DND-41 (cell line): ENCODE measurements around the gene TMEM217.
"Not testable (repeated sequence)": the region's sequence is repeated elsewhere in the genome, so short reads cannot be mapped to it uniquely, and the experiment has no call there.

Experiments
- ATAC-seq: fragments of 200-7000 bp; cut with Tn5 transposase; 3 replicates; pipeline ENCODE4 v1.9.1; 2021; ENCODE audit warnings: low read depth; ENCODE audit not compliant: insufficient read depth
- DNase-seq: peaks from one replicate; pipeline ENCODE4 v3.0.0-alpha.2; 2020
- H2AFZ ChIP-seq: 2 replicates; pipeline ENCODE4 v1.6.0; 2012; ENCODE audit warnings: low read depth, low read length
- H3K27ac ChIP-seq: 2 replicates; pipeline ENCODE4 v1.5.1; 2012; ENCODE audit warnings: low read length, inconsistent platforms
- H3K27me3 ChIP-seq: fragments of 200-600 bp; sonication (generic); 2 replicates; pipeline ENCODE4 v1.6.0; 2012; ENCODE audit warnings: low read length, mild to moderate bottlenecking, inconsistent platforms; ENCODE audit not compliant: insufficient read depth, poor library complexity
- H3K36me3 ChIP-seq: 2 replicates; pipeline ENCODE4 v1.5.1; 2012; ENCODE audit warnings: low read length, inconsistent platforms; ENCODE audit not compliant: insufficient read depth
- H3K4me1 ChIP-seq: 2 replicates; pipeline ENCODE4 v1.5.1; 2012; ENCODE audit warnings: mild to moderate bottlenecking, low read length; ENCODE audit not compliant: insufficient read depth
- H3K4me2 ChIP-seq: 2 replicates; pipeline ENCODE4 v1.6.0; 2012; ENCODE audit warnings: mild to moderate bottlenecking, moderate library complexity, low read length, inconsistent platforms; ENCODE audit not compliant: insufficient read depth
- H3K4me3 ChIP-seq, 2 experiments: fragments of 200-600 bp in 1 of 2; shearing (Covaris generic) in 1 of 2; 2 replicates each; pipeline ENCODE4 v1.5.1; 2012 to 2016; ENCODE audit warnings: inconsistent platforms in 2 of 2, low read length in 2 of 2, mild to moderate bottlenecking in 2 of 2, low read depth in 1 of 2, moderate library complexity in 1 of 2
- H3K79me2 ChIP-seq: 2 replicates; pipeline ENCODE4 v1.6.0; 2012; ENCODE audit warnings: low read length, inconsistent platforms; ENCODE audit not compliant: insufficient read depth
- H3K9ac ChIP-seq: 2 replicates; pipeline ENCODE4 v1.6.0; 2012; ENCODE audit warnings: low read depth, mild to moderate bottlenecking, inconsistent platforms, low read length, moderate library complexity
- H3K9me3 ChIP-seq: 2 replicates; pipeline ENCODE4 v1.5.1; 2012; ENCODE audit warnings: low read length, moderate library complexity, mild to moderate bottlenecking, inconsistent platforms; ENCODE audit not compliant: insufficient read depth, severe bottlenecking
- H4K20me1 ChIP-seq: 2 replicates; pipeline ENCODE4 v1.6.0; 2012; ENCODE audit warnings: low read length; ENCODE audit not compliant: insufficient read depth
- EZH2 ChIP-seq: IDR thresholded peaks from 3 replicates; pipeline ENCODE4 v1.6.1; 2012; ENCODE audit warnings: borderline replicate concordance, low read depth, mild to moderate bottlenecking, moderate library complexity, low read length, inconsistent platforms; ENCODE audit not compliant: severe bottlenecking
- TF ChIP-seq, protein P1 (sequence below): IDR thresholded peaks from 2 replicates; pipeline ENCODE4 v1.5.1; 2012; ENCODE audit warnings: borderline replicate concordance, low read length, moderate library complexity, mild to moderate bottlenecking; ENCODE audit not compliant: poor library complexity, severe bottlenecking; ENCODE audit errors: extremely low read depth

TMEM217 gene

DNA sequence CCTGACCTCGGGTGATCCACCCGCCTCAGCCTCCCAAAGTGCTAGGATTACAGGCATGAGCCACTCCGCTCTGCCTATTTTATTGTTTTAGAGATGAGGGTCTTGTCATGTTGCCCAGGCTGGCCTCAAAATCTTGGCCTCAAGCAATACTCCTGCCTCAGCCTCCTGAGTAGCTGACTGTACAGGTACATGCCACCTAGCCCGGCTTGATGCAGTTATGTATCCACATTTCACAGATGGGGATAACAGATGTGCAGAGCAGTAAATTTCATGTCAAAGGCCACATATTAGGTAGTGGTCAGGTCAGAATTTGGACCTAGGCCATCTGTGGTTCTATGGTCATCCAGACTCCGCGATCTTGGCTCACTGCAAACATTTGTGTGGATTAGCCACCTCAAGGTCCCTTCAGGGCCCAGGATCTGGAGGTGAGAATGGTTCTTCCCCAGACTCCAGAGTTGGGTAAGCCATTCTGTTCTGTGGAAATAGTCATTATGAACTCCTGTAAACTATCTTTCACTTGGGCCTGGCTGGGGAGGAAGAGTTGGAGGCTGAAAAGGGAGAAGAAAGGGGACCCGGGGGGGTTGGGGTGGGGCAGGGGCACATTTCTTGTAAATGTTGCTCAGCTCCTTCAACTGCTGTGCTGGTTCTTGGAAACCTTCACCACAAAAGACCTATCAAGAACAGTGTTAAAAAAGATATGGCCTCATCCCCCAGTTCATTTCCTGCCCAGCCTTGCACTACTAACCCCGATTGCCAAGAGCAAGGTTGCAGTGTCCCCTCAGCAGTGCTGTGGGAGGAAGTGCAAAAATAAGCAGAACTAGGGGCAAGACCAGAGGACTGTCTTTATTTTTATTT lies 75.0 kb downstream of the TMEM217 start:
- Histone ChIP-seq H3K9ac (peak overlapping the region; percentile 50), H3K4me1 (peaks cover 71% of the 10 kb centered on the region), H3K4me2 (peak overlapping the region; percentile 52), H3K79me2 (peaks cover 2% of the 10 kb centered on the region; the same call in 1 of the 2 replicates), H3K4me3 (peak overlapping the region in 1 of 2 experiments; percentile 8; a peak in 1 of 4 replicates), H2AFZ (no peak overlapping the region), H3K9me3 (no peaks in the 10 kb centered on the region), H3K27ac (peak overlapping the region; percentile 90), H4K20me1 (no peaks in the 10 kb centered on the region), H3K27me3 (no peaks in the 10 kb centered on the region), H3K36me3 (no peaks in the 10 kb centered on the region)
- DNase-seq (peak; percentile 92), ATAC-seq (peak; percentile 92)
- TF ChIP-seq, protein P1, sequence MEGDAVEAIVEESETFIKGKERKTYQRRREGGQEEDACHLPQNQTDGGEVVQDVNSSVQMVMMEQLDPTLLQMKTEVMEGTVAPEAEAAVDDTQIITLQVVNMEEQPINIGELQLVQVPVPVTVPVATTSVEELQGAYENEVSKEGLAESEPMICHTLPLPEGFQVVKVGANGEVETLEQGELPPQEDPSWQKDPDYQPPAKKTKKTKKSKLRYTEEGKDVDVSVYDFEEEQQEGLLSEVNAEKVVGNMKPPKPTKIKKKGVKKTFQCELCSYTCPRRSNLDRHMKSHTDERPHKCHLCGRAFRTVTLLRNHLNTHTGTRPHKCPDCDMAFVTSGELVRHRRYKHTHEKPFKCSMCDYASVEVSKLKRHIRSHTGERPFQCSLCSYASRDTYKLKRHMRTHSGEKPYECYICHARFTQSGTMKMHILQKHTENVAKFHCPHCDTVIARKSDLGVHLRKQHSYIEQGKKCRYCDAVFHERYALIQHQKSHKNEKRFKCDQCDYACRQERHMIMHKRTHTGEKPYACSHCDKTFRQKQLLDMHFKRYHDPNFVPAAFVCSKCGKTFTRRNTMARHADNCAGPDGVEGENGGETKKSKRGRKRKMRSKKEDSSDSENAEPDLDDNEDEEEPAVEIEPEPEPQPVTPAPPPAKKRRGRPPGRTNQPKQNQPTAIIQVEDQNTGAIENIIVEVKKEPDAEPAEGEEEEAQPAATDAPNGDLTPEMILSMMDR: no peak
- TF ChIP-seq EZH2: no peak

DNA sequence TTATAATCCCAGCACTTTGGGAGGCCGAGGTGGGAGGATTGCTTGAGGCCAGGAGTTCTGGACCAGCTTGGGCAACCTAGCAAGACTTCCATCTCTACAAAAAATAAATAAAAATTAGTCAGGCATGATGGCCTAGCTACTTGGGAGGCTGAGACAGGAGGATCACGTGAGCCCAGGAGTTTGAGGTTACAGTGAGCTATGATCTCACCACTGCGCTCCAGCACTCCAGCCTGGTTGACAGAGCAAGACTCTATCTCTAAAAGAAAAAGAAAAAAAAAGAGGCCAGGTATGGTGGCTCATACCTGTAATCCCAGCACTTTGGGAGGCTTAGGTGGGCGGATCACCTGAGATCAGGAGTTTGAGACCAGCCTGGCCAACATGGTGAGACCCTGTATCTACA lies 77.3 kb downstream of the TMEM217 start:
- H3K4me2 ChIP-seq, H3K79me2 ChIP-seq, H3K4me3 ChIP-seq, H3K27me3 ChIP-seq, H4K20me1 ChIP-seq, H2AFZ ChIP-seq, H3K9me3 ChIP-seq, ATAC-seq, H3K36me3 ChIP-seq, H3K9ac ChIP-seq: not testable (repeated sequence)
- peak overlapping the region; percentile 40 for H3K27ac ChIP-seq
- peaks cover 49% of the 10 kb centered on the region for H3K4me1 ChIP-seq
- peak; percentile 40 for DNase-seq

DNA sequence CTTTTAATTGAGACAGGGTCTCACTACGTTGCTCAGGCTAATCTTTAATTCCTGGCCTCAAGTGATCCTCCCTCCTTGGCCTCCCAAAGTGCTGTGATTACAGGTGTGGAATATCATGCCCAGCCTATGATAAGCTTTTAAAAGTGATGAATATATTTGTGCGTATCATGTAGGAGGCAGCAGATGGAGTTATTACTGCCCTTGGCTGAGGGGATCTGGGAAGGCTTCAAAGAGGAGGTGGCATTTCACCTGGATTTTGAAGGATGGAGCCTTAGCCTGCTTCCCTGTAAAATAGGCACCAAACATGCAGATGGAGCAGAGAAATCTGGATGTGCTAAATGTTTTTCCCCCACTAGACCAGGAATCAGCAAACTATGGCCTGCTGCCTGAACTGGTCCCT lies 77.9 kb downstream of the TMEM217 start:
- H3K27me3 ChIP-seq: no peaks in the 10 kb centered on the region
- H3K79me2 ChIP-seq: peaks cover 3% of the 10 kb centered on the region
- peaks cover 8% of the 10 kb centered on the region for H3K36me3 ChIP-seq
- H2AFZ ChIP-seq: no peak overlapping the region
- no peak overlapping the region for H3K4me3 ChIP-seq
- ATAC-seq (no peak), DNase-seq (no peak)
- H3K4me1 ChIP-seq: peaks cover 47% of the 10 kb centered on the region
- no peaks in the 10 kb centered on the region for H3K9me3 ChIP-seq
- peaks cover under 1% of the 10 kb centered on the region; the same call in 1 of the 2 replicates for H4K20me1 ChIP-seq
- peak overlapping the region; percentile 40 for H3K27ac ChIP-seq
- no peak overlapping the region for H3K4me2 ChIP-seq
- TF ChIP-seq, protein P1: no peak
- TF ChIP-seq EZH2: no peak
- no peak overlapping the region for H3K9ac ChIP-seq

DNA sequence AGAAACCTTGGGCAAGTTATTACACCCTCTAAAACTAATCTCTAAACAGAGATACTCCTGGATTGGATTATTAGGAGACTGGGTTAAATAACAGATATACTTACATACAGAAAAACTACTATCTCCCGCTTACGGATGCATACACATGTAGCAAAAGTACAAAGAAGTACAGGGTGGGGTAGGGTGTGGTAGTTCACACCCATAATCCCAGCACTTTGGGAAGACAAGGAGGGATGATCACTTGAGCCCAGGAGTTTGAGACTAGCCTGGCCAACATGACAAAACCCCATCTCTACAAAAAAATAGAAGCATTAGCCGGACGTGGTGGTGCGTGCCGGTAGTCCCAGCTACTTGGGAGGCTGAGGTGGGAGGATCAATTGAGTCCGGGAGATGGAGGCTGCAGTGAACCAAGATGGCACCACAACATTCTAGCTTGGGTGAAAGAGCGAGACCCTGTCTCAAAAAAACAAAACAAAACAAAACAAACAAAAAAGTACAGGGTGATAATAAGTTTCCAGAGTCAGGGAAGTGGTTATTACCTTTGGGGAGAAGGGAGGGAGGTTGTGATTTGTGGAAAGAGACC lies 79.9 kb downstream of the TMEM217 start:
- no peaks in the 10 kb centered on the region for H3K27me3 ChIP-seq
- peaks cover 28% of the 10 kb centered on the region for H3K36me3 ChIP-seq
- H3K79me2 ChIP-seq: peaks cover 23% of the 10 kb centered on the region
- H4K20me1 ChIP-seq: peaks cover 18% of the 10 kb centered on the region
- no peak for TF ChIP-seq EZH2
- TF ChIP-seq, protein P1: no peak
- H3K9me3 ChIP-seq: no peaks in the 10 kb centered on the region
- no peak overlapping the region for H2AFZ ChIP-seq
- no peak overlapping the region for H3K9ac ChIP-seq
- peak overlapping the region; percentile 12; the same call in 1 of the 2 replicates for H3K27ac ChIP-seq
- DNase-seq (no peak), ATAC-seq (no peak)
- H3K4me3 ChIP-seq: no peak overlapping the region
- peaks cover 48% of the 10 kb centered on the region for H3K4me1 ChIP-seq
- H3K4me2 ChIP-seq: no peak overlapping the region
